ENCODE measurements around the gene MFSD6.
"Not testable (repeated sequence)": the region's sequence is repeated elsewhere in the genome, so short reads cannot be mapped to it uniquely, and the experiment has no call there.

Gene MFSD6

GRCh38 chr2:190407662-190408537 lies at the start of gene MFSD6:
MFSD6 (plus strand) TSS chr2:190408355; CDS start chr2:190436030, 27,675 bp downstream.
- H3K27ac ChIP-seq: peak within 1 kb of the TSS; percentile 73
- peak within 1 kb of the TSS; percentile 86 for H3K4me3 ChIP-seq

GRCh38 chr2:190358655-190359448 lies 49.3 kb upstream of the MFSD6 start:
- H3K27ac ChIP-seq: not testable (repeated sequence)

More at GRCh38 chr2:190407662-190408537, at the start of gene MFSD6:
- H4K20me1 ChIP-seq: no peaks in the 10 kb centered on the region
- peak within 1 kb of the TSS; percentile 80 for H3K9ac ChIP-seq
- H3K4me2 ChIP-seq: peak within 1 kb of the TSS; percentile 91
- no peak for TF ChIP-seq Cebpa-rat (IDR thresholded peaks at IDR 0.05)
- no peaks in the 10 kb centered on the region for H3K9me3 ChIP-seq
- peaks cover 14% of the 10 kb centered on the region for H3K4me1 ChIP-seq
- H3K27me3 ChIP-seq: peaks cover 30% of the 10 kb centered on the region; the same call in 1 of the 2 replicates
- H3K36me3 ChIP-seq: no peaks in the 10 kb centered on the region

GRCh38 chr2:190360561-190360960 lies 47.6 kb upstream of the MFSD6 start:
- TF ChIP-seq Cebpa-rat (IDR thresholded peaks at IDR 0.05): no peak
- Histone ChIP-seq H3K27me3 (no peaks in the 10 kb centered on the region), H3K4me3 (no peak overlapping the region), H3K9ac (no peak overlapping the region), H4K20me1 (no peaks in the 10 kb centered on the region), H3K4me2 (no peak overlapping the region), H3K4me1 (peaks cover 9% of the 10 kb centered on the region), H3K9me3 (no peaks in the 10 kb centered on the region), H3K27ac (no peak overlapping the region), H3K36me3 (no peaks in the 10 kb centered on the region)

More at GRCh38 chr2:190358655-190359448, 49.3 kb upstream of the MFSD6 start:
- not testable (repeated sequence) for H3K4me3 ChIP-seq, H4K20me1 ChIP-seq, H3K27me3 ChIP-seq, H3K36me3 ChIP-seq, H3K9me3 ChIP-seq, H3K9ac ChIP-seq, H3K4me2 ChIP-seq, H3K4me1 ChIP-seq

- Histone ChIP-seq H3K4me3 (no peak overlapping the region), H3K36me3 (no peaks in the 10 kb centered on the region), H3K4me1 (peaks cover 9% of the 10 kb centered on the region), H3K9me3 (no peaks in the 10 kb centered on the region), H3K4me2 (no peak overlapping the region), H3K9ac (no peak overlapping the region), H4K20me1 (no peaks in the 10 kb centered on the region), H3K27me3 (no peaks in the 10 kb centered on the region), H3K27ac (no peak overlapping the region)
- TF ChIP-seq Cebpa-rat (IDR thresholded peaks at IDR 0.05): no peak
Measured at GRCh38 chr2:190360965-190361364, 47.2 kb upstream of the MFSD6 start.

- H3K4me1 ChIP-seq: peaks cover 9% of the 10 kb centered on the region
- no peaks in the 10 kb centered on the region for H4K20me1 ChIP-seq
- H3K27ac ChIP-seq: no peak overlapping the region
- TF ChIP-seq Cebpa-rat (IDR thresholded peaks at IDR 0.05): no peak
- H3K4me2 ChIP-seq: no peak overlapping the region
- H3K9me3 ChIP-seq: no peaks in the 10 kb centered on the region
- H3K4me3 ChIP-seq: no peak overlapping the region
- H3K36me3 ChIP-seq: no peaks in the 10 kb centered on the region
- no peaks in the 10 kb centered on the region for H3K27me3 ChIP-seq
- no peak overlapping the region for H3K9ac ChIP-seq
Measured at GRCh38 chr2:190361572-190361971, 46.6 kb upstream of the MFSD6 start.

- Histone ChIP-seq H4K20me1 (no peaks in the 10 kb centered on the region), H3K9ac (no peak overlapping the region)
- no peak for TF ChIP-seq Cebpa-rat (IDR thresholded peaks at IDR 0.05)
Measured at GRCh38 chr2:190362894-190363293, 45.3 kb upstream of the MFSD6 start.

GRCh38 chr2:190365499-190366204 lies 42.5 kb upstream of the MFSD6 start:
- Histone ChIP-seq H3K4me2 (no peak overlapping the region), H3K9me3 (no peaks in the 10 kb centered on the region), H3K27me3 (no peaks in the 10 kb centered on the region), H3K4me1 (no peaks in the 10 kb centered on the region), H3K36me3 (no peaks in the 10 kb centered on the region), H3K4me3 (no peak overlapping the region), H4K20me1 (no peaks in the 10 kb centered on the region), H3K9ac (no peak overlapping the region), H3K27ac (no peak overlapping the region)
- TF ChIP-seq Cebpa-rat (IDR thresholded peaks at IDR 0.05): no peak

More at GRCh38 chr2:190362894-190363293, 45.3 kb upstream of the MFSD6 start:
- Histone ChIP-seq H3K4me2 (no peak overlapping the region), H3K27me3 (no peaks in the 10 kb centered on the region), H3K4me3 (no peak overlapping the region), H3K36me3 (no peaks in the 10 kb centered on the region), H3K9me3 (no peaks in the 10 kb centered on the region), H3K27ac (no peak overlapping the region), H3K4me1 (peaks cover 9% of the 10 kb centered on the region)

GRCh38 chr2:190366248-190366753 lies 41.9 kb upstream of the MFSD6 start:
- Histone ChIP-seq H3K36me3 (no peaks in the 10 kb centered on the region), H3K9ac (no peak overlapping the region), H3K27ac (no peak overlapping the region), H4K20me1 (no peaks in the 10 kb centered on the region), H3K27me3 (no peaks in the 10 kb centered on the region), H3K9me3 (no peaks in the 10 kb centered on the region), H3K4me3 (no peak overlapping the region), H3K4me2 (no peak overlapping the region), H3K4me1 (no peaks in the 10 kb centered on the region)
- TF ChIP-seq Cebpa-rat (IDR thresholded peaks at IDR 0.05): no peak

- H3K4me3 ChIP-seq: no peak overlapping the region
- no peaks in the 10 kb centered on the region for H3K27me3 ChIP-seq
- H3K36me3 ChIP-seq: no peaks in the 10 kb centered on the region
- H3K9ac ChIP-seq: no peak overlapping the region
- H4K20me1 ChIP-seq: no peaks in the 10 kb centered on the region
- no peaks in the 10 kb centered on the region for H3K9me3 ChIP-seq
- no peak for TF ChIP-seq Cebpa-rat (IDR thresholded peaks at IDR 0.05)
- H3K27ac ChIP-seq: no peak overlapping the region
- H3K4me2 ChIP-seq: no peak overlapping the region
- no peaks in the 10 kb centered on the region for H3K4me1 ChIP-seq
Measured at GRCh38 chr2:190367091-190367490, 41.1 kb upstream of the MFSD6 start.
